GM23338 (cell line): Measurements from ENCODE around the gene KCNJ11.

Source experiments
- CTCF ChIP-seq, 2 experiments: fragments of 200-600 bp in 1 of 2; sonication (generic) in 1 of 2; conservative IDR thresholded peaks; 2 replicates each; pipeline versions ENCODE4 v1.5.1 to v1.6.1; 2016 to 2017; ENCODE audit warnings: antibody characterized with exemption in 2 of 2, low read depth in 2 of 2, mild to moderate bottlenecking in 2 of 2, moderate library complexity in 1 of 2
- NANOG ChIP-seq: IDR thresholded peaks from 2 replicates; pipeline ENCODE4 v1.6.1; 2016; ENCODE audit warnings: antibody characterized with exemption, borderline replicate concordance
- ZNF114 ChIP-seq: fragments of 250-450 bp; sonication (Bioruptor Pico); IDR thresholded peaks from 2 replicates; pipeline ENCODE4 v1.5.0; 2020; ENCODE audit warnings: mild to moderate bottlenecking, moderate library complexity

GRCh38 chr11:17401841-17402240, 13.4 kb upstream of the KCNJ11 start:
- TF ChIP-seq NANOG (no peak), ZNF114 (CRISPR knock-in tag) (no peak), CTCF (conservative IDR thresholded peaks at IDR 0.05; ENCODE audit: low read depth in 2 of 2) (no peak)
